ENCODE results near the gene NTPCR. TPM values are rescaled to one million over a fixed set of nuclear protein-coding genes. Genes with fewer than 3 reads are reported as not detected.

Gene NTPCR
- total RNA-seq, 1 experiment from 2014 or later: 49.1 TPM

GRCh38 chr1:232993555-232993954, 43.1 kb downstream of the NTPCR start:
- DNase-seq: no peak
- Mint-ChIP-seq H3K4me1 (ENCODE audit: low read depth, unreplicated experiment) (peaks cover 14% of the 10 kb centered on the region), H3K4me3 (ENCODE audit: unreplicated experiment) (no peak overlapping the region), H3K9me3 (ENCODE audit: unreplicated experiment) (peaks cover 39% of the 10 kb centered on the region), H3K27me3 (ENCODE audit: insufficient read depth, unreplicated experiment) (no peaks in the 10 kb centered on the region), H3K27ac (ENCODE audit: unreplicated experiment) (no peak overlapping the region), H3K36me3 (ENCODE audit: insufficient read depth, unreplicated experiment) (peaks cover 15% of the 10 kb centered on the region)
- Histone ChIP-seq H3K27me3 (replicated peaks; ENCODE audit: control insufficient read depth, insufficient read depth, low read length) (no peaks in the 10 kb centered on the region), H3K4me1 (peaks cover 16% of the 10 kb centered on the region), H3K36me3 (ENCODE audit: control insufficient read depth, insufficient read depth, low read length) (no peaks in the 10 kb centered on the region; the same call in 1 of the 2 replicates), H3K4me3 (ENCODE audit: low read depth, low read length) (no peak overlapping the region), H3K9me3 (peaks cover 11% of the 10 kb centered on the region; the same call in 1 of the 2 replicates)
- POLR2A ChIA-PET: no interaction called here
- CTCF ChIA-PET: no interaction called here
- TF ChIP-seq, protein P1, sequence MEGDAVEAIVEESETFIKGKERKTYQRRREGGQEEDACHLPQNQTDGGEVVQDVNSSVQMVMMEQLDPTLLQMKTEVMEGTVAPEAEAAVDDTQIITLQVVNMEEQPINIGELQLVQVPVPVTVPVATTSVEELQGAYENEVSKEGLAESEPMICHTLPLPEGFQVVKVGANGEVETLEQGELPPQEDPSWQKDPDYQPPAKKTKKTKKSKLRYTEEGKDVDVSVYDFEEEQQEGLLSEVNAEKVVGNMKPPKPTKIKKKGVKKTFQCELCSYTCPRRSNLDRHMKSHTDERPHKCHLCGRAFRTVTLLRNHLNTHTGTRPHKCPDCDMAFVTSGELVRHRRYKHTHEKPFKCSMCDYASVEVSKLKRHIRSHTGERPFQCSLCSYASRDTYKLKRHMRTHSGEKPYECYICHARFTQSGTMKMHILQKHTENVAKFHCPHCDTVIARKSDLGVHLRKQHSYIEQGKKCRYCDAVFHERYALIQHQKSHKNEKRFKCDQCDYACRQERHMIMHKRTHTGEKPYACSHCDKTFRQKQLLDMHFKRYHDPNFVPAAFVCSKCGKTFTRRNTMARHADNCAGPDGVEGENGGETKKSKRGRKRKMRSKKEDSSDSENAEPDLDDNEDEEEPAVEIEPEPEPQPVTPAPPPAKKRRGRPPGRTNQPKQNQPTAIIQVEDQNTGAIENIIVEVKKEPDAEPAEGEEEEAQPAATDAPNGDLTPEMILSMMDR (IDR thresholded peaks at IDR 0.05; ENCODE audit: insufficient read depth in 1 of 2, low read depth in 1 of 2, low read length in 1 of 2, severe bottlenecking in 1 of 2, unreplicated experiment in 1 of 2): no peak
- no TSS peak for BruUV-seq (replicated peaks)
- intact Hi-C loops (cut with micrococcal nuclease; ENCODE audit: unreplicated experiment): no loop called here

- Histone ChIP-seq H3K4me3 (ENCODE audit: low read depth, low read length) (no peak overlapping the region), H3K4me1 (peaks cover 16% of the 10 kb centered on the region), H3K9me3 (peaks cover 11% of the 10 kb centered on the region; the same call in 1 of the 2 replicates), H3K36me3 (ENCODE audit: control insufficient read depth, insufficient read depth, low read length) (no peaks in the 10 kb centered on the region; the same call in 1 of the 2 replicates), H3K27me3 (replicated peaks; ENCODE audit: control insufficient read depth, insufficient read depth, low read length) (no peaks in the 10 kb centered on the region)
- no peak overlapping the region for H3K4me3 Mint-ChIP-seq (ENCODE audit: unreplicated experiment)
- H3K27ac Mint-ChIP-seq (ENCODE audit: unreplicated experiment): no peak overlapping the region
- peaks cover 39% of the 10 kb centered on the region for H3K9me3 Mint-ChIP-seq (ENCODE audit: unreplicated experiment)
- peaks cover 15% of the 10 kb centered on the region for H3K36me3 Mint-ChIP-seq (ENCODE audit: insufficient read depth, unreplicated experiment)
- no peak for DNase-seq
- TF ChIP-seq, protein P1 (IDR thresholded peaks at IDR 0.05; ENCODE audit: insufficient read depth in 1 of 2, low read depth in 1 of 2, low read length in 1 of 2, severe bottlenecking in 1 of 2, unreplicated experiment in 1 of 2): no peak
- POLR2A ChIA-PET: no interaction called here
- H3K4me1 Mint-ChIP-seq (ENCODE audit: low read depth, unreplicated experiment): peaks cover 14% of the 10 kb centered on the region
- BruUV-seq (replicated peaks): no TSS peak
- intact Hi-C loops (cut with micrococcal nuclease; ENCODE audit: unreplicated experiment): no loop called here
- H3K27me3 Mint-ChIP-seq (ENCODE audit: insufficient read depth, unreplicated experiment): no peaks in the 10 kb centered on the region
- CTCF ChIA-PET: interaction anchor here (0.7 kb wide), 1 partner anchor 93 kb away, joined by 3 read pairs; no protein-coding TSS in a partner anchor
Measured at GRCh38 chr1:232995189-232995588, 44.8 kb downstream of the NTPCR start.

DNA sequence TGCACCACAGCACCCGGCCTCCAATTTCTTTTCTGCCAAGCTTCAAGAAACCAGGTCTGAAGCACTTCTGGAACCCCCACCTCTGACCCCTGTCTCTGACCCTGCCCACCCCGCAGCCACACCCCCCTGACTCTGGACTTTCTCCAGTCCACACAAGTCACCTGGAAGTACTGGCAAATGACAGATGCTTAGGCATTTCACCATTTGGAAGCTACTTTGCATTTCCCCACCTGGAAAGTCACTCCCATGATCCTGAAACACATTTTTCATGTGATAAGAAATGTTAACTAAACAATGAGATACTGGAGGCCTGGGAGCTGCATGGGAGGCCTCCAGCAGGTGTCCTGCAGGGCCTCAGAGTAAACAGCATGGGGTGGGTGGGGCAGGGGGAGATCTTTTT, 45.7 kb downstream of the NTPCR start:
- Mint-ChIP-seq H3K36me3 (ENCODE audit: insufficient read depth, unreplicated experiment) (peaks cover 15% of the 10 kb centered on the region), H3K4me3 (ENCODE audit: unreplicated experiment) (peak overlapping the region; percentile 9), H3K27ac (ENCODE audit: unreplicated experiment) (peak overlapping the region; percentile 25), H3K27me3 (ENCODE audit: insufficient read depth, unreplicated experiment) (no peaks in the 10 kb centered on the region), H3K4me1 (ENCODE audit: low read depth, unreplicated experiment) (peaks cover 14% of the 10 kb centered on the region), H3K9me3 (ENCODE audit: unreplicated experiment) (peaks cover 39% of the 10 kb centered on the region)
- intact Hi-C loops (cut with micrococcal nuclease; ENCODE audit: unreplicated experiment): loop anchor here (1.0 to 2.0 kb wide), 3 partner anchors 29 to 43 kb away; no protein-coding TSS in a partner anchor
- TF ChIP-seq, protein P1 (IDR thresholded peaks at IDR 0.05; ENCODE audit: insufficient read depth in 1 of 2, low read depth in 1 of 2, low read length in 1 of 2, severe bottlenecking in 1 of 2, unreplicated experiment in 1 of 2): no peak
- H3K9me3 ChIP-seq: peaks cover 11% of the 10 kb centered on the region; the same call in 1 of the 2 replicates
- DNase-seq: peak; percentile 56 to 66
- no peak overlapping the region for H3K4me3 ChIP-seq (ENCODE audit: low read depth, low read length)
- ChIA-PET CTCF (interaction anchor here (0.6 to 1.2 kb wide), 5 partner anchors 30 to 368 kb away, joined by 3 to 6 read pairs (median 3); no protein-coding TSS in a partner anchor), POLR2A (interaction anchor here (0.5 kb wide), 1 partner anchor 305 kb away, joined by 5 read pairs; no protein-coding TSS in a partner anchor)
- no TSS peak for BruUV-seq (replicated peaks)
- H3K36me3 ChIP-seq (ENCODE audit: control insufficient read depth, insufficient read depth, low read length): no peaks in the 10 kb centered on the region; the same call in 1 of the 2 replicates
- H3K4me1 ChIP-seq: peaks cover 16% of the 10 kb centered on the region
- H3K27me3 ChIP-seq (replicated peaks; ENCODE audit: control insufficient read depth, insufficient read depth, low read length): no peaks in the 10 kb centered on the region
